Measurements from ENCODE around the gene CCM2.

The CCM2 gene

DNA sequence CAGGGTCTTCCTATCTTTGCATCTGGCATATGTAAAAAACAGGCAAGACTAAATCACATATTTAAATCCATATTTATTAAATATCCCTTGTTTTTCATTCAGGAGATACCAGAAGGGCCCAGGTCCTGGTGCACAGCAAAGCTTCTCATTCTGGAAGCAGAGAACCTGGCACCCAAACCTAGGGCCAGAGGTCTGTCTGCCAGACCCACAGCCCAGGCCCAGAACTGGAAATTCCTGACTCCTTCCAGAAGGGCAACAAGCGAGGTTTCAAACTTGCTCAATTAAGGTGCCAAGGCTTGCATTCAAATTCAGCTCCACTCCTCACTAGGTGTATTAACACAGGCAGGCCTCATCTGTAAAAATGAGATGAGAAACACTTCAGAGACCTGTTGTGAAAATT is 17.0 kb upstream of the CCM2 start:
- in situ Hi-C loops (cut with MboI; ENCODE audit: low pct_unique_long_range_greater_than_20kb, low sequenced_read_pairs, unreplicated experiment): no loop called here
- DNase-seq (ENCODE audit: low spot score): no peak
- TF ChIP-seq, protein P1, sequence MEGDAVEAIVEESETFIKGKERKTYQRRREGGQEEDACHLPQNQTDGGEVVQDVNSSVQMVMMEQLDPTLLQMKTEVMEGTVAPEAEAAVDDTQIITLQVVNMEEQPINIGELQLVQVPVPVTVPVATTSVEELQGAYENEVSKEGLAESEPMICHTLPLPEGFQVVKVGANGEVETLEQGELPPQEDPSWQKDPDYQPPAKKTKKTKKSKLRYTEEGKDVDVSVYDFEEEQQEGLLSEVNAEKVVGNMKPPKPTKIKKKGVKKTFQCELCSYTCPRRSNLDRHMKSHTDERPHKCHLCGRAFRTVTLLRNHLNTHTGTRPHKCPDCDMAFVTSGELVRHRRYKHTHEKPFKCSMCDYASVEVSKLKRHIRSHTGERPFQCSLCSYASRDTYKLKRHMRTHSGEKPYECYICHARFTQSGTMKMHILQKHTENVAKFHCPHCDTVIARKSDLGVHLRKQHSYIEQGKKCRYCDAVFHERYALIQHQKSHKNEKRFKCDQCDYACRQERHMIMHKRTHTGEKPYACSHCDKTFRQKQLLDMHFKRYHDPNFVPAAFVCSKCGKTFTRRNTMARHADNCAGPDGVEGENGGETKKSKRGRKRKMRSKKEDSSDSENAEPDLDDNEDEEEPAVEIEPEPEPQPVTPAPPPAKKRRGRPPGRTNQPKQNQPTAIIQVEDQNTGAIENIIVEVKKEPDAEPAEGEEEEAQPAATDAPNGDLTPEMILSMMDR (IDR thresholded peaks at IDR 0.05; ENCODE audit: extremely low read depth, insufficient read depth, missing control alignments): no peak

DNA sequence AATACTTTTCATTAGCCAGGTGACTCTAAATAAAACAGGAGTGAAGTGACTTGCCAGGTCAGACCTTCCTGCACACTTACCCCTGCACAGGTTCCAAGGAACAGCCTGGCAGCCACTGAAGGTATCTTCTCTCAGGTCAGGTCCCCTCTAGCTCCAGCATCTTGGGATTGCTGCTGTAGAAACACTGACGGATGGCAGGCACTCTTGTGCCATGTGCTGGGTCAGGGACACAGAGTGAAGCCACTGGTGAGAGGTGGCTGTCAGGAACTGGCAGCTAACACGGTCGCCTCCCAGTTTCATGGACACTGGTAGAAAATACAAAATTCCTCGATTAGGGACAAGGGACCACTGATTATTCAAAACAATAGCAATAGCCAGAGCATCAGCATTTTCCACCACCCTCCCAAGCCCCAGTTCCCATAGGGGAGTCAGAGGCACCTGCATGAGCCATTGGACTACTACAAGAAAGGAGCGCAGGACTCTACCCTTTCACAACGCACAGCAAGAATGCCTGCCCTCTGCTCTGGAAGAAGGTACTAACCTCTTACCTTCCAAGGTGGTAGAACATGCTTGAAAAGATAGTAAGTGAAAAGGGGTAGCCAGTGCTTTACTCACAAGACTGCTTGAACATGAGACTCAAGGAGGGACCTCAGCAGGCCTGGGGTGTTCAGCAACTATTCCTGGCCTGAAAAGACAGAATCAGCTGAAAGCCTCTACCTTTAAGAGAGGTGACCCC is 16.1 kb upstream of the CCM2 start:
- in situ Hi-C loops (cut with MboI; ENCODE audit: low pct_unique_long_range_greater_than_20kb, low sequenced_read_pairs, unreplicated experiment): no loop called here

DNA sequence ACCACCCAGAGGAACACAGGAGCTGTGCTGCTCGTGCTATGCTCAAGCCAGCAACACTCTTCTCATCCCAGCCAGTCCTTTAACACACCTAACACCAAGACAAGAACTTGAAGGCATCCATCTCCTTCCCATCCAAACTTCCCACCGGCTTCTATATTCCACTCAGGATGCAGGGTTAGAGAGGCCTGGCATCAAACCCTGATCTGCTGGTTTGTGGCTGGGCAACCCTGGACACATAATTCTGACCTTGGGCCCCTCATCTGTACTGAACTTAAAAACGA is 15.6 kb upstream of the CCM2 start:
- no peak for DNase-seq (ENCODE audit: low spot score)
- in situ Hi-C loops (cut with MboI; ENCODE audit: low pct_unique_long_range_greater_than_20kb, low sequenced_read_pairs, unreplicated experiment): no loop called here
- TF ChIP-seq, protein P1 (IDR thresholded peaks at IDR 0.05; ENCODE audit: extremely low read depth, insufficient read depth, missing control alignments): no peak

More for the DNA sequence above, 16.1 kb upstream of the CCM2 start:
- DNase-seq (ENCODE audit: low spot score): no peak
- TF ChIP-seq, protein P1 (IDR thresholded peaks at IDR 0.05; ENCODE audit: extremely low read depth, insufficient read depth, missing control alignments): no peak

DNA sequence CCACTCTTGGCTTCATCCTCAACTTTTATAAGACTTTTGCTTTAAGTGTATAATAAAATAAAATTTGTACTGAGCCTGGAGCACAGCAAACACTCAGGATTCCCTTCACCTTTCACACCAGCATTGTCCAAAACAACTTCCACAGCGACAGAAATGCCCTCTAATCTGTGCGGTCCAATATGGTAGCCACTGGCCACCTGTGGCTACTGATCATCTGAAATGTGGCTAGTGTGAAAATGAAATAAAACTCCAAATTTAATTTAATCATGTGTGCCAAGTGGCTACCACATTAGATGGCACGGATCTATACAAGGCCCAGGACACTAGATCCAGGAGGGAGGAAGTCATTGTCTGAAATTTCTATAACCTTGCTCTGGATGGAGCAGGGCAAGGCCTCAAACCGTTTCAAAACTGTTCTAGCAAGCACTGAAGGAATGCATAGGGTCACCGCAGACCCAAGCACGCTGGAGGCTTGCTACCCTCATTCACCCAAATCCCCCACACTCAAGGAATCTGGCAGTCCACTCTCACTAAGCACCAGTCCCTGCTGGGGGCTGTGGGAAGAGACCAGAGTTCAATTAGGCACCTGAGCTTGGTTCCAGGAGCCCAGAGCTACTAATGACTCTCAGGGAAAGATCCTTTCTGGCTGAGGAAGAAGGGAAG is 14.8 kb upstream of the CCM2 start:
- in situ Hi-C loops (cut with MboI; ENCODE audit: low pct_unique_long_range_greater_than_20kb, low sequenced_read_pairs, unreplicated experiment): no loop called here
- DNase-seq (ENCODE audit: low spot score): no peak
- TF ChIP-seq, protein P1 (IDR thresholded peaks at IDR 0.05; ENCODE audit: extremely low read depth, insufficient read depth, missing control alignments): no peak

DNA sequence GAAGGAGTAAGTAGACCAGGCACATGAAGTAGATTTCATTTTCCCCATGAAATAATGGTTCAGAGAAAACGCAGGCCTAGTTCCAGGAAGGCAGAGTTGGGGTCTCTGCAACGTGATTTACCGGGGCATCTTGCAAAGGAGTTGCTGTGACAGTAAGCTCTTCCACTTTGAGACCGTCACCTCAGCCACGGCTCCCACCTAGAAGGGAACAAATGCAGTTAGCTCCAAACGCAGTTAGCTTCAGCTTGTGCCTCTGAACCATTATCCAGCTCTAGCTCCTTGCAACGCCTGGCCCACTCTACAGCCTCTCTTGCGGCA is 14.1 kb upstream of the CCM2 start:
- in situ Hi-C loops (cut with MboI; ENCODE audit: low pct_unique_long_range_greater_than_20kb, low sequenced_read_pairs, unreplicated experiment): no loop called here
- TF ChIP-seq, protein P1 (IDR thresholded peaks at IDR 0.05; ENCODE audit: extremely low read depth, insufficient read depth, missing control alignments): no peak
- no peak for DNase-seq (ENCODE audit: low spot score)

DNA sequence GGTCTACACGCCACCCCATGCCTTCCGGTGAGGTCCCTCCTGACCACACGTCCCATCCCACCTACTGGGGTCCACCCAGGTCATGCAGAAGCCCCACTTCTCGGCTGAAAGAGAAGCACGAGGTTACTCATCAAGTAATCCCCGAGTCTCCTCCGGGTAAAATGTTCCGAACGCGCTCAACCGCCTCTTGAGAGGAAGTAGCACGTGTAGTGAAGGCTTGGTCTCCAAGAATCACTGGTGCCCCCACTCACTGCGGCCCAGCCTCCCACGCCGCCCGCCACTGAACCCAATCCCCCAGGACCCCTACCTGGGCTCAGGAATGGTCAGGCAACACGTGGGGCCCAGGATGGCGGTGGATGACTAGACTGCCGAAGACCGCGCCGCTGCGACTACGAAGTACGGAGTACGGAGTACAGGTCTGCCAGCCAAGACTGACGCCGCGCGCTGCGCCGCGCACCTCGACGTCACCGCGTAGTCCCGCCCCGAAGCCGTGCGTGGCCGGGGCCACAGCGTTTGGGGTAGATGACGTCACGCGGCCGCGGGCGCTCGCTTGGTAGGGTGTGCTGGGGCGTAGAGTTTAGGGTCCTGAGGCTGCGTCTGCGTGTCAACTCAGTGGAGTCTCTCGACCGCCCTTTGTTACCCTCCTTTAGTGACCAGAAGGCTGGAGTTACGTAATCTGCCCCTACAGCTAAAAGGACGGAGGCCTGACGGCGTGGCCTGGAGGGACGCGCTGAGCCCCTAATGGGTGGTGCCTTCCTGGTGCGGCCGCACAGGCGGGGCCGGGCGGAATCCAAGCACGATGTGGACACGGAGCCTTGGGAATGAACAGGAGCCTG is 13.6 kb upstream of the CCM2 start:
- peak; percentile 86 for DNase-seq (ENCODE audit: low spot score)
- TF ChIP-seq, protein P1 (IDR thresholded peaks at IDR 0.05; ENCODE audit: extremely low read depth, insufficient read depth, missing control alignments): no peak
- in situ Hi-C loops (cut with MboI; ENCODE audit: low pct_unique_long_range_greater_than_20kb, low sequenced_read_pairs, unreplicated experiment): no loop called here

Measured in GM13977 (cell line).